SU-DHL-6 (cell line): ENCODE measurements around the gene COL18A1.
"Not testable (repeated sequence)": the region's sequence is repeated elsewhere in the genome, so short reads cannot be mapped to it uniquely, and the experiment has no call there.

ENCODE experiments used
- H2AFZ ChIP-seq: fragments of 200-600 bp; sonication (generic); 2 replicates; pipeline ENCODE4 v1.6.1; 2014; ENCODE audit warnings: low read depth, mild to moderate bottlenecking, moderate library complexity, mixed read lengths, antibody characterized with exemption, low read length; ENCODE audit not compliant: severe bottlenecking
- H3F3A ChIP-seq: fragments of 200-600 bp; shearing (Covaris generic); 2 replicates; pipeline ENCODE4 v1.6.0; 2016; ENCODE audit warnings: antibody characterized with exemption, mild to moderate bottlenecking; ENCODE audit not compliant: insufficient read depth
- H3K27ac ChIP-seq: fragments of 200-600 bp; sonication (generic); 2 replicates; pipeline ENCODE4 v1.5.1; 2016; ENCODE audit warnings: low read depth, mild to moderate bottlenecking, low read length, moderate library complexity, mixed read lengths
- H3K27me3 ChIP-seq: fragments of 200-600 bp; sonication (generic), shearing (Covaris generic); 2 replicates; pipeline ENCODE4 v1.6.0; 2014; ENCODE audit warnings: mild to moderate bottlenecking, low read length
- H3K36me3 ChIP-seq: fragments of 200-600 bp; sonication (generic); 2 replicates; pipeline ENCODE4 v1.6.1; 2014; ENCODE audit warnings: mild to moderate bottlenecking, low read length, mixed read lengths
- H3K4me2 ChIP-seq: fragments of 300-600, 200-600 bp; shearing (Covaris generic), sonication (generic); 2 replicates; pipeline ENCODE4 v1.6.0; 2014; ENCODE audit warnings: low read length, low read depth, mild to moderate bottlenecking; ENCODE audit not compliant: poor library complexity, severe bottlenecking
- H3K4me3 ChIP-seq: fragments of 200-600 bp; sonication (generic); 2 replicates; pipeline ENCODE4 v1.5.1; 2014; ENCODE audit warnings: antibody characterized with exemption, low read length, mild to moderate bottlenecking, mixed read lengths; ENCODE audit not compliant: insufficient read depth, poor library complexity, severe bottlenecking
- H3K79me2 ChIP-seq: fragments of 200-600 bp; sonication (generic); 2 replicates; pipeline ENCODE4 v1.6.1; 2014; ENCODE audit warnings: mild to moderate bottlenecking, low read length, moderate library complexity; ENCODE audit not compliant: insufficient read depth
- H3K9ac ChIP-seq: fragments of 200-600 bp; sonication (generic); 2 replicates; pipeline ENCODE4 v1.7.0; 2014; ENCODE audit warnings: mild to moderate bottlenecking, low read length
- H3K9me2 ChIP-seq: fragments of 200-600 bp; sonication (generic); replicated peaks from 2 replicates; pipeline ENCODE4 v1.6.1; 2014; ENCODE audit warnings: low read length; ENCODE audit not compliant: insufficient read depth
- H3K9me3 ChIP-seq: fragments of 200-600 bp; sonication (generic); 2 replicates; pipeline ENCODE4 v1.6.1; 2014; ENCODE audit warnings: low read length, mixed read lengths; ENCODE audit not compliant: insufficient read depth
- H4K20me1 ChIP-seq: fragments of 200-600 bp; sonication (generic); 2 replicates; pipeline ENCODE4 v1.6.1; 2014; ENCODE audit warnings: low read depth, mild to moderate bottlenecking, antibody characterized with exemption, low read length, moderate library complexity, mixed read lengths
- CTCF ChIP-seq: fragments of 200-600 bp; sonication (generic); IDR thresholded peaks from one replicate; pipeline ENCODE4 v1.5.1; 2017; ENCODE audit warnings: antibody characterized with exemption, mild to moderate bottlenecking, low read length, moderate library complexity; ENCODE audit not compliant: insufficient read depth, poor library complexity, severe bottlenecking
- EZH2phosphoT487 ChIP-seq: fragments of 200-600 bp; sonication (generic), shearing (Covaris generic); conservative IDR thresholded peaks from 2 replicates; pipeline ENCODE4 v1.6.1; 2018; ENCODE audit warnings: mild to moderate bottlenecking, antibody characterized with exemption, low read length, moderate library complexity, mixed read lengths

Gene COL18A1

GRCh38 chr21:45436351-45437065 lies 31.5 kb downstream of the COL18A1 start:
- no peaks in the 10 kb centered on the region for H3K9me2 ChIP-seq
- H3K4me2 ChIP-seq, result no peak overlapping the region
- TF ChIP-seq CTCF (no peak), EZH2phosphoT487 (no peak)
- H3K9me3 ChIP-seq, result no peaks in the 10 kb centered on the region
- no peaks in the 10 kb centered on the region for H4K20me1 ChIP-seq
- no peaks in the 10 kb centered on the region for H3F3A ChIP-seq
- H3K9ac ChIP-seq, result no peak overlapping the region
- H3K79me2 ChIP-seq, result no peaks in the 10 kb centered on the region
- no peaks in the 10 kb centered on the region for H3K36me3 ChIP-seq
- no peak overlapping the region for H2AFZ ChIP-seq
- no peaks in the 10 kb centered on the region for H3K27me3 ChIP-seq
- H3K4me3 ChIP-seq, result no peak overlapping the region
- no peak overlapping the region for H3K27ac ChIP-seq

- H3K9me2 ChIP-seq, H2AFZ ChIP-seq, H3F3A ChIP-seq, H3K79me2 ChIP-seq, H3K27ac ChIP-seq, H4K20me1 ChIP-seq, H3K4me3 ChIP-seq, H3K4me2 ChIP-seq, H3K36me3 ChIP-seq, H3K27me3 ChIP-seq, H3K9ac ChIP-seq, H3K9me3 ChIP-seq: not testable (repeated sequence)
Measured at GRCh38 chr21:45437844-45438243, 32.9 kb downstream of the COL18A1 start.

- TF ChIP-seq EZH2phosphoT487 (no peak), CTCF (no peak)
- no peaks in the 10 kb centered on the region for H3K79me2 ChIP-seq
Measured at GRCh38 chr21:45438391-45439145, 33.6 kb downstream of the COL18A1 start.

GRCh38 chr21:45439161-45439872 lies 34.4 kb downstream of the COL18A1 start:
- Histone ChIP-seq H3K9me3 (no peaks in the 10 kb centered on the region), H3K79me2 (no peaks in the 10 kb centered on the region), H3K4me3 (no peak overlapping the region), H2AFZ (no peak overlapping the region), H3K4me2 (no peak overlapping the region), H3K27me3 (no peaks in the 10 kb centered on the region), H3K9me2 (no peaks in the 10 kb centered on the region), H3K27ac (no peak overlapping the region), H3F3A (no peaks in the 10 kb centered on the region), H4K20me1 (no peaks in the 10 kb centered on the region), H3K36me3 (no peaks in the 10 kb centered on the region), H3K9ac (no peak overlapping the region)
- TF ChIP-seq CTCF (peak; percentile 65), EZH2phosphoT487 (no peak)

More at GRCh38 chr21:45438391-45439145, 33.6 kb downstream of the COL18A1 start:
- no peaks in the 10 kb centered on the region for H3F3A ChIP-seq
- H3K9me3 ChIP-seq, result no peaks in the 10 kb centered on the region
- no peaks in the 10 kb centered on the region for H3K27me3 ChIP-seq
- H3K4me3 ChIP-seq, result no peak overlapping the region
- H4K20me1 ChIP-seq, result no peaks in the 10 kb centered on the region
- no peaks in the 10 kb centered on the region for H3K36me3 ChIP-seq
- H3K27ac ChIP-seq, result no peak overlapping the region
- H3K4me2 ChIP-seq, result no peak overlapping the region
- H3K9ac ChIP-seq, result no peak overlapping the region
- H3K9me2 ChIP-seq, result no peaks in the 10 kb centered on the region
- H2AFZ ChIP-seq, result no peak overlapping the region
